HEK293 (cell line): ENCODE data around the gene KCNQ1.

Experiments
- CTCF ChIA-PET: fragments of 350-600 bp; formaldehyde crosslinking; extraction: SDS; loops from one replicate; lab custom pipeline; 2021; ENCODE audit warnings: antibody characterized with exemption; lab: Yijun Ruan, JAX
- POLR2A ChIA-PET: fragments of 300-600 bp; formaldehyde crosslinking; extraction: SDS; loops from one replicate; lab custom pipeline; 2020; ENCODE audit warnings: antibody characterized with exemption, inconsistent platforms; lab: Yijun Ruan, JAX
- H3K27ac ChIP-seq: fragments of 200-500 bp; sonication (Bioruptor generic); 2 replicates; pipeline ENCODE4 v1.5.1; 2014; ENCODE audit warnings: low read depth, low read length, control low read depth, inconsistent platforms; ENCODE audit errors: extremely low read depth
- H3K36me3 ChIP-seq, 2 experiments: fragments of 200-500 bp in 1 of 2; sonication (Bioruptor generic) in 1 of 2; 1 replicate in 1 of 2; 2 replicates in 1 of 2; pipeline ENCODE4 v1.5.1; 2014 to 2017; ENCODE audit warnings: inconsistent platforms in 2 of 2, low read length in 2 of 2; ENCODE audit not compliant: control insufficient read depth in 2 of 2, insufficient read depth in 1 of 2
- H3K4me1 ChIP-seq: fragments of 200-500 bp; sonication (Bioruptor generic); 2 replicates; pipeline ENCODE4 v1.5.1; 2014; ENCODE audit warnings: mild to moderate bottlenecking, low read length, inconsistent platforms; ENCODE audit not compliant: control insufficient read depth, insufficient read depth
- H3K4me3 ChIP-seq: 2 replicates; pipeline ENCODE4 v1.5.1; 2011; ENCODE audit warnings: low read depth, mild to moderate bottlenecking, control low read depth, low read length, moderate library complexity
- H3K9me3 ChIP-seq: fragments of 200-500 bp; sonication (Bioruptor generic); 2 replicates; pipeline ENCODE4 v1.5.1; 2014; ENCODE audit warnings: low read depth, low read length, inconsistent platforms; ENCODE audit not compliant: control insufficient read depth, insufficient read depth
- ELK4 ChIP-seq: IDR thresholded peaks from 2 replicates; pipeline ENCODE4 v1.6.1; 2011; ENCODE audit warnings: mild to moderate bottlenecking, low read depth, low read length, borderline replicate concordance
- GLIS2 ChIP-seq: fragments of 450-650 bp; formaldehyde crosslinking; IDR thresholded peaks from 2 replicates; pipeline ENCODE4 v1.5.1; 2016; ENCODE audit warnings: missing biosample characterization, missing genetic modification characterization
- KLF1 ChIP-seq: fragments of 450-650 bp; formaldehyde crosslinking; IDR thresholded peaks from 2 replicates; pipeline ENCODE4 v1.5.1; 2016; ENCODE audit warnings: missing biosample characterization, missing genetic modification characterization
- KLF10 ChIP-seq: fragments of 450-650 bp; IDR thresholded peaks from 2 replicates; pipeline ENCODE4 v1.5.1; 2018; ENCODE audit warnings: missing biosample characterization, mild to moderate bottlenecking, missing genetic modification characterization
- KLF9 ChIP-seq: fragments of 450-650 bp; formaldehyde crosslinking; IDR thresholded peaks from 2 replicates; pipeline ENCODE4 v1.5.1; 2016; ENCODE audit warnings: missing biosample characterization, missing genetic modification characterization, low read depth
- SALL2 ChIP-seq: fragments of 450-650 bp; formaldehyde crosslinking; IDR thresholded peaks from 2 replicates; pipeline ENCODE4 v1.5.0; 2017; ENCODE audit warnings: missing biosample characterization, mild to moderate bottlenecking, missing genetic modification characterization, borderline replicate concordance
- SETDB1 ChIP-seq: IDR thresholded peaks from one replicate; pipeline ENCODE4 v1.6.1; 2017; ENCODE audit warnings: mild to moderate bottlenecking, low read length, moderate library complexity, mixed read lengths; ENCODE audit not compliant: insufficient read length
- SP7 ChIP-seq: fragments of 450-650 bp; formaldehyde crosslinking; IDR thresholded peaks from 2 replicates; pipeline ENCODE4 v1.5.1; 2016; ENCODE audit warnings: missing biosample characterization, missing genetic modification characterization
- ZBTB17 ChIP-seq: fragments of 450-650 bp; formaldehyde crosslinking; IDR thresholded peaks from 2 replicates; pipeline ENCODE4 v1.5.1; 2016; ENCODE audit warnings: missing biosample characterization, missing genetic modification characterization
- ZBTB20 ChIP-seq: fragments of 450-650 bp; formaldehyde crosslinking; IDR thresholded peaks from 2 replicates; pipeline ENCODE4 v1.5.1; 2016; ENCODE audit warnings: missing biosample characterization, missing genetic modification characterization
- ZBTB8A ChIP-seq: fragments of 450-650 bp; formaldehyde crosslinking; IDR thresholded peaks from 2 replicates; pipeline ENCODE4 v1.5.1; 2016; ENCODE audit warnings: missing biosample characterization, missing genetic modification characterization
- ZFP3 ChIP-seq: fragments of 450-650 bp; formaldehyde crosslinking; IDR thresholded peaks from 2 replicates; pipeline ENCODE4 v1.5.1; 2016; ENCODE audit warnings: low read depth, missing biosample characterization, missing genetic modification characterization
- ZFP69B ChIP-seq: fragments of 450-650 bp; formaldehyde crosslinking; IDR thresholded peaks from 2 replicates; pipeline ENCODE4 v1.5.1; 2016; ENCODE audit warnings: missing biosample characterization, missing genetic modification characterization
- ZNF146 ChIP-seq: fragments of 450-650 bp; formaldehyde crosslinking; IDR thresholded peaks from 2 replicates; pipeline ENCODE4 v1.5.1; 2016; ENCODE audit warnings: missing biosample characterization, missing genetic modification characterization
- ZNF175 ChIP-seq: fragments of 450-650 bp; formaldehyde crosslinking; IDR thresholded peaks from 2 replicates; pipeline ENCODE4 v1.5.1; 2016; ENCODE audit warnings: missing biosample characterization, missing genetic modification characterization
- ZNF223 ChIP-seq: fragments of 450-650 bp; formaldehyde crosslinking; IDR thresholded peaks from 2 replicates; pipeline ENCODE4 v1.5.1; 2016; ENCODE audit warnings: missing biosample characterization, missing genetic modification characterization
- ZNF311 ChIP-seq: fragments of 450-650 bp; formaldehyde crosslinking; IDR thresholded peaks from 2 replicates; pipeline ENCODE4 v1.5.1; 2017; ENCODE audit warnings: missing biosample characterization, missing genetic modification characterization, borderline replicate concordance
- ZNF510 ChIP-seq: fragments of 450-650 bp; formaldehyde crosslinking; IDR thresholded peaks from 2 replicates; pipeline ENCODE4 v1.5.1; 2018; ENCODE audit warnings: mild to moderate bottlenecking, missing genetic modification characterization, missing biosample characterization; ENCODE audit not compliant: insufficient replicate concordance
- ZNF548 ChIP-seq: fragments of 450-650 bp; formaldehyde crosslinking; IDR thresholded peaks from 2 replicates; pipeline ENCODE4 v1.5.1; 2016; ENCODE audit warnings: missing biosample characterization, missing genetic modification characterization
- ZNF555 ChIP-seq: fragments of 450-650 bp; formaldehyde crosslinking; conservative IDR thresholded peaks from 2 replicates; pipeline ENCODE4 v1.5.1; 2017; ENCODE audit warnings: missing biosample characterization, mild to moderate bottlenecking, missing genetic modification characterization, inconsistent platforms
- ZNF624 ChIP-seq: fragments of 450-650 bp; formaldehyde crosslinking; IDR thresholded peaks from 2 replicates; pipeline ENCODE4 v1.5.1; 2017; ENCODE audit warnings: missing biosample characterization, missing genetic modification characterization
- ZSCAN30 ChIP-seq: fragments of 450-650 bp; IDR thresholded peaks from 2 replicates; pipeline ENCODE4 v1.5.1; 2018; ENCODE audit warnings: missing biosample characterization, mild to moderate bottlenecking, missing genetic modification characterization, moderate library complexity
- ZXDB ChIP-seq: fragments of 450-650 bp; formaldehyde crosslinking; IDR thresholded peaks from 2 replicates; pipeline ENCODE4 v1.5.1; 2016; ENCODE audit warnings: missing biosample characterization, missing genetic modification characterization
- TF ChIP-seq, protein P1 (sequence below): fragments of 450-650 bp; formaldehyde crosslinking; IDR thresholded peaks from 2 replicates; pipeline ENCODE4 v1.5.1; 2016; ENCODE audit warnings: missing biosample characterization, missing genetic modification characterization
- TF ChIP-seq, protein P2 (sequence below): fragments of 450-650 bp; formaldehyde crosslinking; IDR thresholded peaks from 2 replicates; pipeline ENCODE4 v1.5.1; 2017; ENCODE audit warnings: missing biosample characterization, mild to moderate bottlenecking, missing genetic modification characterization, moderate library complexity
- TF ChIP-seq, protein P3 (sequence below): fragments of 450-650 bp; formaldehyde crosslinking; IDR thresholded peaks from 2 replicates; pipeline ENCODE4 v1.5.1; 2016; ENCODE audit warnings: missing biosample characterization, missing genetic modification characterization

KCNQ1 gene

GRCh38 chr11:2885678-2886081 lies 440.9 kb downstream of the KCNQ1 start, which contains the start of gene CDKN1C:
Gene CDKN1C, minus strand, starts transcription at chr11:2885775. Its CDS starts 319 bp downstream, at chr11:2885456.
- H3K27ac ChIP-seq, result no peak within 1 kb of the TSS
- TF ChIP-seq KLF1 (tag by site-specific recombination) (peak; percentile 60), SP7 (tag by site-specific recombination) (0 out of 2 replicates have a peak, but pooled peaks have one; percentile 49), ZNF311 (no peak), ZNF555 (tag by site-specific recombination) (no peak), ZBTB8A (tag by site-specific recombination) (peak; percentile 20; the same call in 1 of the 2 replicates), ZFP69B (tag by site-specific recombination) (peak; percentile 93), ZFP3 (no peak), KLF9 (peak; percentile 1; the same call in 1 of the 2 replicates), KLF10 (peak; percentile 91), GLIS2 (tag by site-specific recombination) (peak; percentile 45; the same call in 1 of the 2 replicates), ELK4 (no peak), ZNF510 (tag by site-specific recombination) (no peak), ZBTB17 (tag by site-specific recombination) (0 out of 2 replicates have a peak, but pooled peaks have one; percentile 33), ZBTB20 (tag by site-specific recombination) (0 out of 2 replicates have a peak, but pooled peaks have one; percentile 16), ZNF223 (tag by site-specific recombination) (peak; percentile 99), SETDB1 (peak; percentile 2), ZSCAN30 (tag by site-specific recombination) (0 out of 2 replicates have a peak, but pooled peaks have one; percentile 27), ZNF146 (tag by site-specific recombination) (0 out of 2 replicates have a peak, but pooled peaks have one; percentile 23), ZXDB (tag by site-specific recombination) (peak; percentile 7; the same call in 1 of the 2 replicates), SALL2 (no peak), ZNF624 (no peak), ZNF548 (tag by site-specific recombination) (no peak), ZNF175 (no peak)
- TF ChIP-seq, protein P1, sequence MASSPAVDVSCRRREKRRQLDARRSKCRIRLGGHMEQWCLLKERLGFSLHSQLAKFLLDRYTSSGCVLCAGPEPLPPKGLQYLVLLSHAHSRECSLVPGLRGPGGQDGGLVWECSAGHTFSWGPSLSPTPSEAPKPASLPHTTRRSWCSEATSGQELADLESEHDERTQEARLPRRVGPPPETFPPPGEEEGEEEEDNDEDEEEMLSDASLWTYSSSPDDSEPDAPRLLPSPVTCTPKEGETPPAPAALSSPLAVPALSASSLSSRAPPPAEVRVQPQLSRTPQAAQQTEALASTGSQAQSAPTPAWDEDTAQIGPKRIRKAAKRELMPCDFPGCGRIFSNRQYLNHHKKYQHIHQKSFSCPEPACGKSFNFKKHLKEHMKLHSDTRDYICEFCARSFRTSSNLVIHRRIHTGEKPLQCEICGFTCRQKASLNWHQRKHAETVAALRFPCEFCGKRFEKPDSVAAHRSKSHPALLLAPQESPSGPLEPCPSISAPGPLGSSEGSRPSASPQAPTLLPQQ (tag by site-specific recombination), result peak; percentile 93
- TF ChIP-seq, protein P2, sequence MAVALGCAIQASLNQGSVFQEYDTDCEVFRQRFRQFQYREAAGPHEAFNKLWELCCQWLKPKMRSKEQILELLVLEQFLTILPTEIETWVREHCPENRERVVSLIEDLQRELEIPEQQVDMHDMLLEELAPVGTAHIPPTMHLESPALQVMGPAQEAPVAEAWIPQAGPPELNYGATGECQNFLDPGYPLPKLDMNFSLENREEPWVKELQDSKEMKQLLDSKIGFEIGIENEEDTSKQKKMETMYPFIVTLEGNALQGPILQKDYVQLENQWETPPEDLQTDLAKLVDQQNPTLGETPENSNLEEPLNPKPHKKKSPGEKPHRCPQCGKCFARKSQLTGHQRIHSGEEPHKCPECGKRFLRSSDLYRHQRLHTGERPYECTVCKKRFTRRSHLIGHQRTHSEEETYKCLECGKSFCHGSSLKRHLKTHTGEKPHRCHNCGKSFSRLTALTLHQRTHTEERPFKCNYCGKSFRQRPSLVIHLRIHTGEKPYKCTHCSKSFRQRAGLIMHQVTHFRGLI (tag by site-specific recombination), result 0 out of 2 replicates have a peak, but pooled peaks have one; percentile 23
- TF ChIP-seq, protein P3, sequence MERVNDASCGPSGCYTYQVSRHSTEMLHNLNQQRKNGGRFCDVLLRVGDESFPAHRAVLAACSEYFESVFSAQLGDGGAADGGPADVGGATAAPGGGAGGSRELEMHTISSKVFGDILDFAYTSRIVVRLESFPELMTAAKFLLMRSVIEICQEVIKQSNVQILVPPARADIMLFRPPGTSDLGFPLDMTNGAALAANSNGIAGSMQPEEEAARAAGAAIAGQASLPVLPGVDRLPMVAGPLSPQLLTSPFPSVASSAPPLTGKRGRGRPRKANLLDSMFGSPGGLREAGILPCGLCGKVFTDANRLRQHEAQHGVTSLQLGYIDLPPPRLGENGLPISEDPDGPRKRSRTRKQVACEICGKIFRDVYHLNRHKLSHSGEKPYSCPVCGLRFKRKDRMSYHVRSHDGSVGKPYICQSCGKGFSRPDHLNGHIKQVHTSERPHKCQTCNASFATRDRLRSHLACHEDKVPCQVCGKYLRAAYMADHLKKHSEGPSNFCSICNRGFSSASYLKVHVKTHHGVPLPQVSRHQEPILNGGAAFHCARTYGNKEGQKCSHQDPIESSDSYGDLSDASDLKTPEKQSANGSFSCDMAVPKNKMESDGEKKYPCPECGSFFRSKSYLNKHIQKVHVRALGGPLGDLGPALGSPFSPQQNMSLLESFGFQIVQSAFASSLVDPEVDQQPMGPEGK (tag by site-specific recombination), result peak; percentile 71
- no peaks in the 10 kb centered on the region for H3K36me3 ChIP-seq
- H3K9me3 ChIP-seq, result no peaks in the 10 kb centered on the region
- POLR2A ChIA-PET, result interaction anchor here (0.7 to 2.5 kb wide), 3 partner anchors 44 to 352 kb away, joined by 3 to 10 read pairs (median 4); partner anchors contain the start of genes KCNQ1OT1 and PHLDA2
- no peaks in the 10 kb centered on the region for H3K4me1 ChIP-seq
- CTCF ChIA-PET, result interaction anchor here (0.6 to 16.8 kb wide), 3 partner anchors 9 to 352 kb away, joined by 4 to 456 read pairs (median 8); no protein-coding TSS in a partner anchor
- peak within 1 kb of the TSS; percentile 47 for H3K4me3 ChIP-seq
